Measurements from ENCODE around the gene C1QTNF6.
A peak's percentile ranks its signal among the peaks of the same experiment; 100 is the strongest.

The C1QTNF6 gene

DNA sequence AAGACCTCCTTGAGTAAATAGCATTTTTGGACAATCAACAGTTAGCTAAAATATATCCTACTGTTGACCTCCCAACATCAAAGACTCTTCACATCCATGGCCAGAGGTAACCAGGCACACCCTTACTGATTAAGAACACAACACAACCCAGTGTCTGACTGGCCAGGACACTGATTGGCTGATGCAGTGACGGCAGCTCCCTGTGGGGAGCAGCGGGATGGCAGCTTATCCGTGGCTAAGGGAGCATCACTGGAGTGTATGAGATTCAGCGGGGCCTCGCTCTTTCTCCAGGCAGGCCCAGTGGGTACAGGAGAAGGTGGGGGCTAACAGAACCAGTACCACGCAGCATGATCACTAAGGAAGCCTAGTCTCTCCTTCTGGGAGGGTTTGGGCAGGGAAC is 28.0 kb downstream of the C1QTNF6 start:
- H3K9me3 Mint-ChIP-seq: no peaks in the 10 kb centered on the region

GRCh38 chr22:37158963-37159290 is 29.1 kb downstream of the C1QTNF6 start:
- H3K4me1 Mint-ChIP-seq: peaks cover 8% of the 10 kb centered on the region
- no peak overlapping the region for H3K4me3 Mint-ChIP-seq
- no peaks in the 10 kb centered on the region for H3K36me3 Mint-ChIP-seq (ENCODE audit: low read depth)
- no peak overlapping the region for H3K27ac Mint-ChIP-seq
- H3K27me3 Mint-ChIP-seq (ENCODE audit: low read depth): peaks cover 30% of the 10 kb centered on the region
- no peak for TF ChIP-seq CTCF (IDR thresholded peaks at IDR 0.05; ENCODE audit: unreplicated experiment in 3 of 3)
- no peaks in the 10 kb centered on the region for H3K9me3 Mint-ChIP-seq

More for the DNA sequence above, 28.0 kb downstream of the C1QTNF6 start:
- no peak overlapping the region for H3K27ac Mint-ChIP-seq
- peaks cover 30% of the 10 kb centered on the region for H3K27me3 Mint-ChIP-seq (ENCODE audit: low read depth)
- no peaks in the 10 kb centered on the region for H3K36me3 Mint-ChIP-seq (ENCODE audit: low read depth)
- no peak for TF ChIP-seq CTCF (IDR thresholded peaks at IDR 0.05; ENCODE audit: unreplicated experiment in 3 of 3)
- H3K4me3 Mint-ChIP-seq: no peak overlapping the region
- H3K4me1 Mint-ChIP-seq: peaks cover 8% of the 10 kb centered on the region

GRCh38 chr22:37157516-37158285 is 30.3 kb downstream of the C1QTNF6 start:
- TF ChIP-seq CTCF (IDR thresholded peaks at IDR 0.05; ENCODE audit: unreplicated experiment in 3 of 3): no peak
- peak overlapping the region in 2 of 3 experiments; percentile 3 to 45 for H3K27ac Mint-ChIP-seq
- no peaks in the 10 kb centered on the region for H3K9me3 Mint-ChIP-seq
- H3K36me3 Mint-ChIP-seq (ENCODE audit: low read depth): no peaks in the 10 kb centered on the region
- H3K4me3 Mint-ChIP-seq: no peak overlapping the region
- peaks cover 27% of the 10 kb centered on the region for H3K27me3 Mint-ChIP-seq (ENCODE audit: low read depth)
- H3K4me1 Mint-ChIP-seq: peaks cover 15% of the 10 kb centered on the region

GRCh38 chr22:37156686-37157435 is 31.2 kb downstream of the C1QTNF6 start:
- Mint-ChIP-seq H3K27ac (no peak overlapping the region), H3K9me3 (no peaks in the 10 kb centered on the region), H3K4me3 (no peak overlapping the region), H3K27me3 (ENCODE audit: low read depth) (peaks cover 30% of the 10 kb centered on the region), H3K36me3 (ENCODE audit: low read depth) (no peaks in the 10 kb centered on the region), H3K4me1 (peaks cover 15% of the 10 kb centered on the region)
- no peak for TF ChIP-seq CTCF (IDR thresholded peaks at IDR 0.05; ENCODE audit: unreplicated experiment in 3 of 3)

DNA sequence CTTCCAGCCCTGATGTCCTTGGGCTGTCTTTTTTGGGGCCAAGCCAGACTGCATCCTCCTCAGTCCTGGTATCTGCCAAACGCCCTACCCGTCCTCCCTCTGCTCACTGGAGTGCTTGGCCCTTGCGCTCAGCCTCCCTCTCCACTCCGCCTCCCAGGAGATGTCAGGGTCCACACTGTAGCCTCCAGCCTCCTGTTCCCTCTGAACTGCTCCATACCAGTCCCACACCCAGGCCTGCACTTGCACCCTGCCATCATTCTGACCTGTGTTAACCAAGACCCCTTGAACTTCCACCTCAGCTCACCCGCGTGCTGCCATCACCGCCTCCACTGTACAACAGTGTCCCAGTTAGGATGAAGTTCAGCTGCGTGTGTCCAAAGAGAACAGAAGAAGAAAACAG is 32.1 kb downstream of the C1QTNF6 start:
- no peak overlapping the region for H3K27ac Mint-ChIP-seq
- peaks cover 3% of the 10 kb centered on the region for H3K9me3 Mint-ChIP-seq
- H3K4me1 Mint-ChIP-seq: peaks cover 15% of the 10 kb centered on the region
- H3K27me3 Mint-ChIP-seq (ENCODE audit: low read depth): peaks cover 26% of the 10 kb centered on the region
- no peak for TF ChIP-seq CTCF (IDR thresholded peaks at IDR 0.05; ENCODE audit: unreplicated experiment in 3 of 3)
- H3K4me3 Mint-ChIP-seq: no peak overlapping the region
- no peaks in the 10 kb centered on the region for H3K36me3 Mint-ChIP-seq (ENCODE audit: low read depth)
